ENCODE results near the gene SLCO2B1.

The SLCO2B1 gene

DNA sequence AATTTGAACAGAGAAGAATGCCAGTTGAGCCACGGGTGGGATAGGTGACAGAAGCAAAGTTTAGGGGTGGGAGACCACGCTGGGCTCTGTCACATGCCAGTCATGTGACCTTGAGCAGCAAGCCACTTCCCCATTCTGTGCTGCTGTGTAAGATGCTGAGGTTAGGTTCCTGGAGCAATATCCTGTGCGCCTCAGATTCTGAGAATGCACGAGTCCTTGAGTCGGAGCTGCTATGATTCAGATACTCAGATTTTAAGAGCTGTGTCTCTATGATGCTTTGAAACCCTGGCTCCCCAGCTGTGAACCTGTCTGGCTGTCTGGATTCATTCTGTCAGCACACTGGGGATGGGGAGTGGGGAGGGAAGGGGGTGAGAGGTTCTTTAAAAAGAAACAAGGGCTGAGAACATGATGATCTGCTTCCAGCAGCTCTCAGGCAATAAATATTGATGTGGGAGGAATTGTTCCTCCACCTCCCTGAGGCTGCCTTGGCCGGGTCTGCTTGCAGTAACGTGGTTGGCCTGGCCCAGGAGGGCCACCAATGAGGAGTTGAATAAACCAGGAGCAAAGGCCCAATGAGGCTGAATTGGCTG lies 24.0 kb downstream of the SLCO2B1 start:
- Histone ChIP-seq H3K4me1 (peaks cover 31 to 97% (median 35%) of the 10 kb centered on the region in 10 experiments), H3K27ac (peak overlapping the region; percentile 76 to 95 (median 88)), H3K4me3 (peak overlapping the region in 1 of 10 experiments; percentile 29; a peak in 3 of 20 replicates), H3K9ac (peak overlapping the region; percentile 60 to 85 (median 76)), H3K36me3 (peaks cover 0 to 89% (median 0%) of the 10 kb centered on the region in 11 experiments; a peak in 6 of 22 replicates), H3K4me2 (peak overlapping the region; percentile 70 to 98 (median 86)), H4K20me1 (no peaks in the 10 kb centered on the region), H3K9me3 (replicated peaks in 1 of 11) (no peaks in the 10 kb centered on the region), H3K27me3 (no peaks in the 10 kb centered on the region)
- peak in 3 of 11 experiments; percentile 16 to 21 (median 19); a peak in 1 of 22 replicates for TF ChIP-seq Cebpa-rat (IDR thresholded peaks at IDR 0.05)

DNA sequence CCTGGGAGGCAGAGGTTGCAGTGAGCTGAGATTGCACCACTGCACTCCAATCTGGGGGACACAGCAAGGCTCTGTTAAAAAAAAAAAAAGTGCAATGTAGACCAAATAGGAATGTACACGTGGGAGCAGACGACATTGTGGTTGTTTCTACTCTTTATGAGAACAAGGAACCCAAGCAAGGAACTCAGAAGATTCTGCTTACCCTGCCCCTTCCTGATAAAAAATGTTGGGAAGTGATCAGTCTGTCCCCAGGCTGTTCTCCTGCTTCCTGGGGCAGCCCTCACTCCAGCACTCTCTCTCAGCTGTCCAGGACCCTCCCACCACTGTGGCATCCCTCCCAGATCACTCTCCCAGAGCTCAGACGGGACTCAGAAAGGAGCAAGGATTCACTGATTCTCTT lies 31.8 kb downstream of the SLCO2B1 start:
- peak overlapping the region in 3 of 11 experiments; percentile 82 to 89 (median 87); a peak in 5 of 22 replicates for H3K9ac ChIP-seq
- peak overlapping the region in 7 of 11 experiments; percentile 62 to 98 (median 81); a peak in 9 of 22 replicates for H3K4me2 ChIP-seq
- H3K4me1 ChIP-seq, result peaks cover 15 to 99% (median 36%) of the 10 kb centered on the region in 10 experiments
- peaks cover 0 to 80% (median 0%) of the 10 kb centered on the region in 11 experiments; a peak in 5 of 22 replicates for H3K36me3 ChIP-seq
- no peak for TF ChIP-seq Cebpa-rat (IDR thresholded peaks at IDR 0.05)
- no peaks in the 10 kb centered on the region for H3K27me3 ChIP-seq
- H3K9me3 ChIP-seq (replicated peaks in 1 of 11), result no peaks in the 10 kb centered on the region
- no peaks in the 10 kb centered on the region for H4K20me1 ChIP-seq
- H3K27ac ChIP-seq, result peak overlapping the region in 4 of 11 experiments; percentile 80 to 97 (median 96); a peak in 8 of 22 replicates
- H3K4me3 ChIP-seq, result no peak overlapping the region

DNA sequence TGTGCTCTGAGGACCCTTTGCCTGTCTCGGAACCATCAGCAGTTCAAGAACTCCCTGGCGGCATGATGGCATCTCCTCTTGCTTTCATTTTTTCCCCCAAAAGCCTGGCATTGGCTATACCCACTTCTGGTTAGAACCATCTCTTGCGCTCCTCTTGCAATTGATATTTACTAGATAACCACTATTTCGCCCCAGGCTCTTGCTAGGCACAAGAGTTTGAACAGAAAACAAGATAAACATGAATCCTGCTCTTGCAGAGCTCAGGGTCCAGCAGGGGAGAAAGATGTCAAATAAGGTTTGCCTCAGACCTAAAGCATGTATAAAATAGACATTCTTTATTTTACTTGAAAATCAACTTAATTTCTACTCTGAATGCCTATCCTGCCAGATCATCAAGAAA lies 33.1 kb downstream of the SLCO2B1 start:
- H3K9ac ChIP-seq, result 0 out of 22 replicates have a peak overlapping the region, but pooled peaks of 1 of the 11 experiments have one; percentile 13
- H3K27me3 ChIP-seq, result no peaks in the 10 kb centered on the region
- no peak for TF ChIP-seq Cebpa-rat (IDR thresholded peaks at IDR 0.05)
- no peaks in the 10 kb centered on the region for H3K9me3 ChIP-seq (replicated peaks in 1 of 11)
- peaks cover 0 to 79% (median 0%) of the 10 kb centered on the region in 11 experiments; a peak in 6 of 22 replicates for H3K36me3 ChIP-seq
- peak overlapping the region in 2 of 11 experiments; percentile 29 to 96; a peak in 2 of 22 replicates for H3K27ac ChIP-seq
- no peaks in the 10 kb centered on the region for H4K20me1 ChIP-seq
- peak overlapping the region in 6 of 11 experiments; percentile 43 to 98 (median 72); a peak in 11 of 22 replicates for H3K4me2 ChIP-seq
- H3K4me3 ChIP-seq, result no peak overlapping the region
- H3K4me1 ChIP-seq, result peaks cover 15 to 100% (median 43%) of the 10 kb centered on the region in 10 experiments

DNA sequence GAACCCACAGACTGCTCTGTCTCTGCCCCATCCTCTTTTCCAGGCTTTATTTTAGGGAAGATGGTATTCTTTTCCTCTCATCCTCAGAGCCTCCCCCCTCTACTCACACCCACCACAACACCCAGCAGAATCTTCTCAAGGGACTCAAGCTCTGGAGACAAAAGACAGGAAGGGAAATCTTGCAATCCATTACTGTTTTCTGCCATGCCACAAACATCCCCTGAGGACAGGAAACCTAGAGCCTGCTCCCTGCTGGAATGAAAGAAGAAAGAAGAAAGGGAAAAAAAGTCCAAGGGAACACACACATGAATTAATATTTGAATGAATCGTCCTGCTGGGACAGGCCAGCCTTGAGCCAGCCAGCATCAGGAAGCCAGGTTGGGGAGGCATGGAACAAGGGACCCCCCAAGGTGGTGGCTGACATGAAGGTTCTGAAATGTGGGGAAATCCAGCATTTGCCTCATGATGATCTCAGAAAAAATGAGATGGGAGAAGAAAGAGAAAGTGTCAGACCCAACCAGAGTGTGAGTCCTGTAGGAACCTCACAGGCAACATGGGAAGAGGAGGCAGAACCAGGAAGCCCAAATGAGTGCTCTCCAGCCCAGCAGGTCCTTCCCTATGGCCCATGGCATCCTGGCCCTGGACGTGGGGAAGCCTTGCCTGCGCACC lies 34.0 kb downstream of the SLCO2B1 start:
- H3K27ac ChIP-seq, result peak overlapping the region in 5 of 11 experiments; percentile 7 to 31 (median 21); a peak in 4 of 22 replicates
- H3K27me3 ChIP-seq, result no peaks in the 10 kb centered on the region
- H4K20me1 ChIP-seq, result no peaks in the 10 kb centered on the region
- peak overlapping the region in 1 of 11 experiments; percentile 4; a peak in 1 of 22 replicates for H3K9ac ChIP-seq
- H3K4me2 ChIP-seq, result peak overlapping the region in 10 of 11 experiments; percentile 27 to 98 (median 50); a peak in 19 of 22 replicates
- peaks cover 15 to 100% (median 46%) of the 10 kb centered on the region in 10 experiments for H3K4me1 ChIP-seq
- no peak overlapping the region for H3K4me3 ChIP-seq
- no peaks in the 10 kb centered on the region for H3K9me3 ChIP-seq (replicated peaks in 1 of 11)
- H3K36me3 ChIP-seq, result peaks cover 0 to 79% (median 0%) of the 10 kb centered on the region in 11 experiments; a peak in 6 of 22 replicates
- TF ChIP-seq Cebpa-rat (IDR thresholded peaks at IDR 0.05), result no peak

DNA sequence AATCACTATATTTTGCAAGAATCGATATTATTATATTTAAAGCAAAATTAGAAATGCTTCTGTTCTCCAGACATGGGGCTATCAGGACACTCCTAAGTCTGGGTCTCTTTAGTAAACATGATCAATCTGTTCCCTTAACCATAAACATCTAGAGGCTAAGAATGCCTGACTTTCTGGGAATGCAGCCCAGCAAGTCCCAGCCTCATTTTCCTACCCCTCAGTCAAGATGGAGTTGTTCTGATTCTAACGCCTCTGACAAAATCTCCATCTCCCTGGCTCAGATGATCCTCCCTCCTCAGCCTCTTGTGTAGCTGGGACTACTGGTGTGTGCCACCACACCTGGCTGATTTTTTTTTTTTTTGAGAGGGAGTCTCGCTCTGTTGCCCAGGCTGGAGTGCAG lies 35.0 kb downstream of the SLCO2B1 start:
- Histone ChIP-seq H3K9me3 (replicated peaks in 1 of 11) (no peaks in the 10 kb centered on the region), H3K4me1 (peaks cover 15 to 100% (median 44%) of the 10 kb centered on the region in 10 experiments), H3K4me2 (peak overlapping the region in 4 of 11 experiments; percentile 20 to 98 (median 94); a peak in 6 of 22 replicates), H3K27ac (peak overlapping the region in 2 of 11 experiments; percentile 14 to 31; a peak in 3 of 22 replicates), H3K9ac (no peak overlapping the region), H3K36me3 (peaks cover 0 to 81% (median 0%) of the 10 kb centered on the region in 11 experiments; a peak in 6 of 22 replicates), H4K20me1 (no peaks in the 10 kb centered on the region), H3K27me3 (no peaks in the 10 kb centered on the region), H3K4me3 (no peak overlapping the region)
- no peak for TF ChIP-seq Cebpa-rat (IDR thresholded peaks at IDR 0.05)

DNA sequence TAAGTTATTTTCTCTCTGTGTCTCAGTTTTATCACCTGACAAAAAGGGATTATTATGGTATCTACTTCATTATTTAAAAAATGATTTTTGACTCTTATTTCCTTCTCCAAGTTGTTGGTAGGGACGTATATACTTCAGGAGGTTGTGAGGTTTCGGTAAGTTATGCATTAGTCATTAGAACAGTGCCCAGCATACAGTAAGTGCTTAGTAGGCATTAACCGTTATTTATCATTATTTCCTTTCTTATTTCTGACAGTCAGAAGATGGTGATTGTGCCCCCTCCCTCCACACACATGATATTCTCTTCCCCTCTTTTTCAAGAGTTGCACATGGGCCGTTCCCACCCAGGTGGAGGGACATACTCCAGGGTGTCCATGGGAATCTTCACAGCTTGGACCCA lies 36.1 kb downstream of the SLCO2B1 start:
- H3K4me2 ChIP-seq, result peak overlapping the region in 3 of 11 experiments; percentile 93 to 98 (median 96); a peak in 7 of 22 replicates
- H3K27ac ChIP-seq, result peak overlapping the region in 3 of 11 experiments; percentile 14 to 31 (median 24); a peak in 4 of 22 replicates
- peaks cover 0 to 92% (median 0%) of the 10 kb centered on the region in 11 experiments; a peak in 6 of 22 replicates for H3K36me3 ChIP-seq
- no peaks in the 10 kb centered on the region for H4K20me1 ChIP-seq
- H3K9me3 ChIP-seq (replicated peaks in 1 of 11), result no peaks in the 10 kb centered on the region
- no peak for TF ChIP-seq Cebpa-rat (IDR thresholded peaks at IDR 0.05)
- peaks cover 4 to 100% (median 32%) of the 10 kb centered on the region in 10 experiments for H3K4me1 ChIP-seq
- no peak overlapping the region for H3K4me3 ChIP-seq
- H3K27me3 ChIP-seq, result no peaks in the 10 kb centered on the region
- H3K9ac ChIP-seq, result no peak overlapping the region; a peak in 1 of 22 replicates

DNA sequence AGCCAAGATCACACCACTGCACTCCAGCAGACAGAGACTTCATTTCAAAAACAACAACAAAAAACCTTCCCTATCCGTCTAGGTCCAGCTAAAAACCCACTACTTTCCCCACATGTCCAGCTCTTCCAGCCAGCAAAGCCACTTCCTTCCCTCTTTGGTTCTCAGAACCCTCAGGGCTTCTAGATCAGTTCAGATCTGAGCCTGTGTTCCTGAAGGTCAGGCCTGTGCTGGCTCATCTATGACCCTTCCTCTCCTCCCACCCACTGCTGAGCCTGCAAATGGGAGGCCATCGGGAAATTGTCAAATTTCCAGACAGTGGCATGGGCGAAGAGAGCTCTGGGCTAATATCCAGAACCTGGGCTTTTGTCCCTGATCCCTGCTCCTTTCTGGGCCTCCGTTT lies 37.8 kb downstream of the SLCO2B1 start:
- Histone ChIP-seq H3K9me3 (replicated peaks in 1 of 11) (no peaks in the 10 kb centered on the region), H3K4me2 (peak overlapping the region in 6 of 11 experiments; percentile 2 to 98 (median 75); a peak in 11 of 22 replicates), H3K36me3 (peaks cover 0 to 99% (median 0%) of the 10 kb centered on the region in 11 experiments; a peak in 6 of 22 replicates), H3K9ac (peak overlapping the region in 2 of 11 experiments; percentile 3 to 56; a peak in 2 of 22 replicates), H3K4me1 (peaks cover 2 to 100% (median 23%) of the 10 kb centered on the region in 10 experiments; a peak in 19 of 20 replicates), H3K4me3 (no peak overlapping the region), H3K27ac (peak overlapping the region in 4 of 11 experiments; percentile 22 to 62 (median 54); a peak in 7 of 22 replicates), H3K27me3 (no peaks in the 10 kb centered on the region), H4K20me1 (no peaks in the 10 kb centered on the region)
- no peak for TF ChIP-seq Cebpa-rat (IDR thresholded peaks at IDR 0.05)

DNA sequence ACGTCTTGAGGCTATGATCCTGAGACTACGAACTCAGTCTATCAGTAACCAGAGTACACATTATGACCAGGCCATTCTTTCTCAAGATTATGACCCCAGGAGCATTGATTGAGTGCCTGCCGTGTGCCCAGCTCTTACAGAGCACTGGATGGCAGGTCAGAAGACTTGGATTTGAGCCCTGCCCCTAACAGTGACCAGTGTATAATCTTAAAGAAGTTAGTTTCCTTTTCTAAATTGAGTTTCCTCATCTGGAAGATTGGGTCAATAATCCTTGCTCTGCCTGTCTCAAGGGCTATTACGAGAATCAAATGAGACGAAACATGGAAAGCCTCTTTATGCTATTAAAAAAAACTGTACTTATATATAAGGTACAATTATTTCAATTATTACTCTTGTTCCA lies 38.2 kb downstream of the SLCO2B1 start:
- Histone ChIP-seq H3K27ac (peak overlapping the region in 4 of 11 experiments; percentile 22 to 55 (median 48); a peak in 6 of 22 replicates), H3K4me2 (peak overlapping the region in 5 of 11 experiments; percentile 50 to 98 (median 93); a peak in 9 of 22 replicates), H3K4me1 (peaks cover 7 to 100% (median 26%) of the 10 kb centered on the region in 10 experiments), H3K9me3 (replicated peaks in 1 of 11) (no peaks in the 10 kb centered on the region), H3K36me3 (peaks cover 0 to 99% (median 0%) of the 10 kb centered on the region in 11 experiments; a peak in 6 of 22 replicates), H3K27me3 (no peaks in the 10 kb centered on the region), H4K20me1 (no peaks in the 10 kb centered on the region), H3K9ac (peak overlapping the region in 2 of 11 experiments; percentile 3 to 56; a peak in 2 of 22 replicates), H3K4me3 (no peak overlapping the region)
- no peak for TF ChIP-seq Cebpa-rat (IDR thresholded peaks at IDR 0.05)
